Medulla oblongata (tissue), 1 donor: Measurements from ENCODE around the gene WDR6.

Experiments
- DNase-seq: peaks from one replicate; pipeline ENCODE4 v3.0.0-alpha.2; 2015; ENCODE audit errors: extremely low spot score

WDR6 gene

GRCh38 chr3:49007068-49007770 lies at the start of gene WDR6:
Gene WDR6, plus strand, starts transcription at chr3:49007391. Its CDS starts 41 bp downstream, at chr3:49007432.
- peak; percentile 97 for DNase-seq

GRCh38 chr3:48960841-48961413 lies 46.3 kb upstream of the WDR6 start:
- no peak for DNase-seq

- DNase-seq, result no peak
Measured at GRCh38 chr3:48962340-48962739, 44.9 kb upstream of the WDR6 start.

- DNase-seq, result no peak
Measured at GRCh38 chr3:48962939-48963338, 44.3 kb upstream of the WDR6 start.

- no peak for DNase-seq
Measured at GRCh38 chr3:48963591-48963990, 43.6 kb upstream of the WDR6 start.

- DNase-seq, result no peak
Measured at GRCh38 chr3:48966367-48966766, 40.8 kb upstream of the WDR6 start.

- DNase-seq, result no peak
Measured at GRCh38 chr3:48966876-48967361, 40.3 kb upstream of the WDR6 start.

- DNase-seq, result no peak
Measured at GRCh38 chr3:48970586-48970985, 36.6 kb upstream of the WDR6 start.

- no peak for DNase-seq
Measured at GRCh38 chr3:48974076-48974864, 32.9 kb upstream of the WDR6 start.

- no peak for DNase-seq
Measured at GRCh38 chr3:48979451-48979850, 27.7 kb upstream of the WDR6 start.

- DNase-seq, result no peak
Measured at GRCh38 chr3:48980295-48980694, 26.9 kb upstream of the WDR6 start.

GRCh38 chr3:48982016-48982415 lies 25.2 kb upstream of the WDR6 start:
- DNase-seq, result no peak

GRCh38 chr3:48982686-48983085 lies 24.5 kb upstream of the WDR6 start:
- no peak for DNase-seq

GRCh38 chr3:48983096-48983495 lies 24.1 kb upstream of the WDR6 start:
- DNase-seq, result no peak

GRCh38 chr3:48984663-48985062 lies 22.5 kb upstream of the WDR6 start:
- DNase-seq, result no peak

- DNase-seq, result no peak
Measured at GRCh38 chr3:48985831-48986376, 21.3 kb upstream of the WDR6 start.

GRCh38 chr3:48989126-48989795 lies 17.9 kb upstream of the WDR6 start:
- DNase-seq, result no peak

GRCh38 chr3:48989796-48990635 lies 17.2 kb upstream of the WDR6 start, which contains the start of gene P4HTM:
Gene P4HTM, plus strand, starts transcription at chr3:48990241. Its CDS starts 16 bp downstream, at chr3:48990257.
- DNase-seq, result peak; percentile 90

GRCh38 chr3:48990636-48991469 lies 16.3 kb upstream of the WDR6 start:
- DNase-seq, result peak; percentile 45
